ENCODE results near the gene RNASEH2C.
"Not testable (repeated sequence)": the region's sequence is repeated elsewhere in the genome, so short reads cannot be mapped to it uniquely, and the experiment has no call there.

Gene RNASEH2C

DNA sequence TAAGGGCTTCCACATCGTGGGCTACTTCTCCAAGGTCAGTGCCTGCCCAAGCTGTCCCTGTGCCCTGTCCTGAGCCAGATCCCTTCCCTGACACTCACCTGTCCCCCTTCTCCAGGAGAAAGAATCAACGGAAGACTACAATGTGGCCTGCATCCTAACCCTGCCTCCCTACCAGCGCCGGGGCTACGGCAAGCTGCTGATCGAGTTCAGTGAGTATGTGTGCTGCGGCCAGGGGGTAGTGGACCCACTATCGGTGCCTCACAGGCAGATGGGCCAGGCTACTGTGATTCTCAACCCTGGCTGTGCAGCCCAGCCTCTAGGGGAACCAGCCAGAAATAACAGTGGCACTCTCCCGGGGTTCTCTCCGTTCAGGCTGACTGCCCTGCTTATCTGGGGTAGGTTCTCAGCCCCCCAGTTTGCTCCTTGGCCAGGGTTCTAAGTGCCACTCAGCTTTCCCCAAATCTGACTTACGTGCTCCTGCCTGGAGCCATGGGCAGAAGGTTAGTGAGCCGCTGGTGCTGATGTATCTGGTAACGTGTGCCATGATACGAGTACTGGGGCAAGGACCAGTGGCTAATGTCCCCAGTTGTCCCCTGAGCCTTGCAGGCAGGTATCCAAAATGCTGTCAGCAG lies 3.7 kb downstream of the RNASEH2C start:
- no peak for DNase-seq

DNA sequence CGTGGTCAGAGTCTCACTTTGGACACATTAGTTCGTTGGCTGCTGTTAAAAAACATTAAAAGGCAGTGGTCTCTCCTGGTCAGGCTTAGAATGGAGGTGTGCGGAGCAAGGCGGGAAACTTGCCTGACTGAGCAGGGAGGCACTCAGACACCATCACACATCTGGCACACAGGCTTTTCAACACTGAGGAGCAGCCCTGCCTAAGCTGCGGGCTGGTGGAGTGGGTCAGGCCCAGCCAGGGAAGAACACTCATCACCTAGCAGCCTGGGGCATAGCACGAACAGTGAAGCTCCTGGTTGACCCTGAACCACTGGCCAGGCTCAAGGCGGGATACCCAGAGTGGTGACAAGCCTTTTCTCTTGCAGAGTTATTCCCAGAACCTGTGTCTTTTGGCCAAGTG lies 4.3 kb downstream of the RNASEH2C start:
- DNase-seq: no peak

- DNase-seq: no peak
Observed at GRCh38 chr11:65714433-65714832, 6.2 kb downstream of the RNASEH2C start.

DNA sequence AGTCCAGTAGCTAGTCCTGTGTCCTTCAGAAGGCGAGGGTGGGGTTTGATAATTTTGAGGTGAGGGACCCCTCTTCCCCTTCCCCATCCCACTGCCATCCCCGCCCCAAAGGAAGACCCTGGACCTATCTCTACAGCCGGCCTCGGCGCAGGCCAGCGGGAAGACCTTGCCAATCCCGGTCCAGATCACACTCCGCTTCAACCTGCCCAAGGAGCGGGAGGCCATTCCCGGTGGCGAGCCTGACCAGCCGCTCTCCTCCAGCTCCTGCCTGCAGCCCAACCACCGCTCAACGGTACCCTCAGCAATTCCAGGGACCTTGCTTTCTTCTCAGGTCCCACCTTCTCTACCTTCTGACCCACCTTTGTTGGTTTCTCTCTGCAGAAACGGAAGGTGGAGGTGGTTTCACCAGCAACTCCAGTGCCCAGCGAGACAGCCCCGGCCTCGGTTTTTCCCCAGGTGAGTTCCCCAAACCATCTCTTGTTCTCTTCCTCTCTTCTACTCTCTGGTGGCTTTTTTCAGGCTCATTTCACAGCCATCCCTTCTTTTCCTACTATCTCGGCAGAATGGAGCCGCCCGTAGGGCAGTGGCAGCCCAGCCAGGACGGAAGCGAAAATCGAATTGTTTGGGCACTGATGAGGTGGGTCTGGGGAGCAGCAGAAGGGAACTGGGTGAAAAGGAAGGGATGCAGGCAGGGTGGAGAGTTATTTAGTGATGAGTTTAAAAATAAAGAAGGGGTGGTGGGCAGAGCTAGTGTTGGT lies 7.2 kb downstream of the RNASEH2C start:
- no peak for DNase-seq

DNA sequence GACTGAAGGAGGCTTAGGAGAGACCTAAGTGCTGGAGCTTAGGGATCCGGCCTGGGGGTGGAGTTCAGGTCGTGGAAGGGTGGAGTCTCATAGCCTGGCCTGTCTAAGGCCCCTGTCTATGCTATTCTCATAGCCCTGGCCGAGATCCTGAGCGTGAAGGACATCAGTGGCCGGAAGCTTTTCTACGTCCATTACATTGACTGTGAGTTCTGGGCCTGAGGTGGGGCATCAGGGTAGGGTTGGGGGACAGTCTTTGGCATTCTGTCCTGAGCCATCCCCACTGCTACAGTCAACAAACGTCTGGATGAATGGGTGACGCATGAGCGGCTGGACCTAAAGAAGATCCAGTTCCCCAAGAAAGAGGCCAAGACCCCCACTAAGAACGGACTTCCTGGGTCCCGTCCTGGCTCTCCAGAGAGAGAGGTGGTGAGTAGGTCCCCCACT lies 7.9 kb downstream of the RNASEH2C start:
- DNase-seq: no peak

- DNase-seq: peak; percentile 98
Observed at GRCh38 chr11:65711785-65712632, 8.6 kb downstream of the RNASEH2C start, which contains the start of gene KAT5. TSS of gene KAT5 (plus strand) at chr11:65712252. CDS start at chr11:65712268, 16 bp downstream.

DNA sequence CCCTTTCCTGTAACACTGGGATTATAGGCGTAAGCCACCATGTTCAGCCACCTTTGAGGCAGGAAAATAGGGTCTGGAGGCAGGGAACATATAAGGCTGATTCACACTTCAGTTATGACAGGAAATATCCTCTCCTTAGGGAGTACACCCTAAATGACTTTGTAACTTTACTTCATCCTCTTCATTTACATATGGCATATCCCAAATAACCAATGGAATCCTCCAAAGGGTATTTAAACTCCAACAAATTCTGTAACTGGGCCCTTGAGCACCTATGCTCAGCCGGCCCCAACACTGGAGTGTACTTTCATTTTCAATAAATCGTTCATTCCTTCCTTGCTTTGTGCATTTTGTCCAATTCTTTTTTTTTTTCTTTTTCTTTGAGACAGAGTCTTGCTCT lies 10.2 kb downstream of the RNASEH2C start:
- DNase-seq: no peak

DNA sequence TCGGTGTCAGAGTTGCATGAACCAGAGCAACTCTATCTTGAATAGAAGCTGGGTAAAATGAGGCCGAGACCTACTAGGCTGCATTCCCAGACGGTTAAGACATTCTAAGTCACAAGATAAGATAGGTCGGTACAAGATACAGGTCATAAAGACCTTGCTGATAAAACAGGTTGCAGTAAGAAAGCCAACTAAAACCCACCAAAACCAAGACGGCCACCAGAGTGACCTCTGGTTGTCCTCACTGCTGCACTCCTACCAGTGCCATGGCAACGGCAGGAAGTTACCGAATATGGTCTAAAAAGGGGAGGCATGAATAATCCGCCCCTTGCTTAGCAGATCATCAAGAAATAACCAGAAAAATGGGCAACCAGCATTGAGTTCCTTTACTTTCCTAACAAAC lies 10.9 kb downstream of the RNASEH2C start:
- DNase-seq: no peak

GRCh38 chr11:65708451-65708850 lies 12.1 kb downstream of the RNASEH2C start:
- no peak for DNase-seq

DNA sequence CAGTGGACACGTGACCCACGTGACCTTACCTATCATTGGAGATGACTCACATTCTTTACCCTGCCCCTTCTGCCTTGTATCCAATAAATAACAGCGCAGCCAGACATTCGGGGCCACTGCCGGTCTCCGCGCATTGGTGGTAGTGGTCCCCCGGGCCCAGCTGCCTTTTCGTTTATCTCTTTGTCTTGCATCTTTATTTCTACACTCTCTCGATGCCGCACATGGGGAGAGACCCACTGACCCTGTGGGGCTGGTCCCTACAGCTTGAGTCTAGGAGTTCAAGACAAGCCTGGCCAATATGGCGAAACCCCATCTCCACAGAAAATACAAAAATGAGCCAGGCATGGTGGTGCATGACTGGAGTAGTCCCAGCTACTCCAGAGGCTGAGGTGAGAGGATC lies 13.6 kb downstream of the RNASEH2C start:
- DNase-seq: not testable (repeated sequence)

DNA sequence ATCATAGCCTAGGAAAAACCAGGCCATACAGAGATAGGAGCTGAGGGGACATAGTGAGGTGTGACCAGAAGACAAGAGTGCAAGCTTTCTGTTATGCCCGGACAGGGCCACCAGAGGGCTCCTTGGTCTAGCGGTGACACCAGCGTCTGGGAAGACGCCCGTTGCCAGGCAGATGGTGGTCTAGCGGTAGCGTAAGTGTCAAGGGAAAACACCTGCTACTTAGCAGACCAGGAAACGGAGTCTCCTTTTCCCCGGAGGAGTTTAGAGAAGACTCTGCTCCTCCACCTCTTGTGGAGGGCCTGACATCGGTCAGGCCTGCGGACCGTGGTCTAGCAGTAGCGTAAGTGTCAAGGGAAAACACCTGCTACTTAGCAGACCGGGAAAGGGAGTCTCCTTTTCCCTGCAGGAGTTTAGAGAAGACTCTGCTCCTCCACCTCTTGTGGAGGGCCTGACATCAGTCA lies 14.3 kb downstream of the RNASEH2C start:
- peak; percentile 65 for DNase-seq

GRCh38 chr11:65703846-65704245 lies 16.8 kb downstream of the RNASEH2C start:
- DNase-seq: no peak

DNA sequence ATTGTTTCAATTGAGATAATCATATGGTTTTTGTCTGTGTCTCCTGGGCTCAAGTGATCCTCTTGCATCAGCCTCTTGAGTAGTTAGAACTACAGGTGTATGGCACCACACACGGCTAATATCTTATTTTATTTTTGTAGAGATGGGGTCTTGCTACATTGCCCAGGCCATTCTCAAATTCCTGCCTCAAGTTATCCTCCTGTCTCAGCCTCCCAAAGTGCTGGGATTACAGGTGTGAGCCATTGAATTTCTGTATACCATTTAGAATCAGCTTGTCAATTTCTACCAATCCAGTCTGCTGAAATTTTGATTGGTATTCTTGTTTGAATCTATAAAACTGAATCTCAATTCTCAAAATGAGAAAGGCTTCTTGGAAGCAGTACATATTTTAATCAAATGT lies 18.9 kb downstream of the RNASEH2C start:
- no peak for DNase-seq

DNA sequence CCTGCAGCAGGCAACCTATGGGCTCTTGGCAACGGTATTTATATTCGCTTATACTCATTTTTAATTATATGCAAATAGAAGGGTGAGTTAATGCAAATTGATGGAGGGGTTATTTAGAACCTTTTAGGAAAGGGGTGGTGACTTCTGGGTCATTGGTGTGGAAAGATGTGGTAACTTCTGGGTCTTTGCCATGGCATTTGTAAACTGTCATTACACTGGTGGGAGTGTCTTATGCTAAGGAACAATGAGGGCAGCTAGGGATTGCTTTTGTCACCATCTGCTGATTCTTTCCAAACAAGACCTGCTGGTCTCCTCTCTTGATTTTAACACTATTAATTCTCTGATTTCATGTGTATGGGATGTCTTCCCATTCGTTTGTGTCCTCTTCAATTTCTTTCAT lies 20.2 kb downstream of the RNASEH2C start:
- DNase-seq: no peak

DNA sequence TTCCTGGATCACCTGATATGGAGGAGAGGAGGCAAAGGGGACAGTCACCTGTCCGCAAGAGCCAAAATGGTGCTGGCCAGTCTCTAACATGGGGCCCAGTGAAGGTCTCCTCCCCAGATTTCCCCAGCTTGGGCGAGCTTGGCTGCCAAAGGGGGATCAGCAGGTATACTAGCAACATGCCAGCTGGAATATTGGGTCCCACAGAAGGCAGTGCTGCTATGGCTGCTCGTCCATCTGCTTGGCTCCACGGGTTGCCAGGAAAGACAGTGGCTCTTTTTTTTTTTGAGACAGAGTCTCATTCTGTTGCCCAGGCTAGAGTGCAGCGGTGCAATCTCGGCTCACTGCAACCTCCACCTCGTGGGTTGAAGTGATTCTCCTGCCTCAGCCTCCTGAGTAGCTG lies 21.3 kb downstream of the RNASEH2C start:
- DNase-seq: no peak

DNA sequence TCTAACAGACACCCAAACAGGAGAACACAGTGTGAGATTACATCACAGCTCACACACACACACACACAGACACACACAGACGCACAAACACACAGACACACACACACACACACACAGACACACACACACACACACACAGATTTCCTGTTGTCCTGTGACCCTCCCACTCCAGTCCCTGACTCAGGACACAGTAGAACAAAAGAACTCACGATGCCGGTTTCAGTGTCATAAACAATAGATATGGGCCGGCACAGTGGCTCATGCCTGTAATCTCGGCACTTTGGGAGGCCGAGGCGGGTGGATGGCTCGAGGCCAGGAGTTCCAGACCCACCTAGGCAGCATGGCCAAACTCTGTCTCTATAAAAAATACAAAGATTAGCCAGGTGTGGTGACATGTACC lies 22.4 kb downstream of the RNASEH2C start:
- no peak for DNase-seq

DNA sequence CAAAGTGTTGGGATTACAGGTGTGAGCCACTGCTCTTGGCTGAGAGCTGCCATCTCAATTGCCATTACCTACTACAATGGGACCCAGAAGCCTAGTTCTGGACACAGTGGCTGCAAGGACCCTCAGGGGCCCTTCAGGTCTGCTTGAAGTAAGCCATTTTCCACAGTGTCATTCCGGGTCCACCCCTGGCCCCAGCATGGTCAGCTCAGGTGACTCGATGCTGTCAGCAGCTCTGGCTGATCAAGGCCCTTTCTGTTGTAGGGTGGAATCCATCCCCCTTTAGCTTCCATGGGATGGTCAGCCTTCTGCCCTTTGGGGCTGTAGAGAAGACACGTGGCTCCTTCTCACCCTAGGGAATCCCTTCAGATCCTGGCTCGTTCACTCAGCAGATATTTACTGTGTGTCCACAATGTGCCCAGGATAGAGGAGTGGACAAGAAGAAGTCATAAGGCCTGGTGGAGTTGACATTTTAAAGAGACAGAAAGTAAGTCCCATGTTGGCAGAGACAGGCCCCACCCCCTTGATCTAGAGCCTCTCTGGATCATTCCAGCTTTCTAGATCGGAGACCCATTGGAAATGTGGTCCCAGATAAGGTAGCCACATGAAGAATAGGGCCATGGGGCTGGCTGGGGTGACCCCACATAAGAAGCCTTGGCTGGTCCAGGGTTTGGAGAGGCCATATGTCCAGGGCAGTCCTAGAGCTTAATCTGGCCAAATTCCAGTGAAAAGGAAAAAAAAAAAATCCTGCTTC lies 23.6 kb downstream of the RNASEH2C start:
- no peak for DNase-seq

- no peak for DNase-seq
Observed at GRCh38 chr11:65695459-65696241, 24.9 kb downstream of the RNASEH2C start.

GRCh38 chr11:65692367-65692766 lies 28.2 kb downstream of the RNASEH2C start:
- no peak for DNase-seq

DNA sequence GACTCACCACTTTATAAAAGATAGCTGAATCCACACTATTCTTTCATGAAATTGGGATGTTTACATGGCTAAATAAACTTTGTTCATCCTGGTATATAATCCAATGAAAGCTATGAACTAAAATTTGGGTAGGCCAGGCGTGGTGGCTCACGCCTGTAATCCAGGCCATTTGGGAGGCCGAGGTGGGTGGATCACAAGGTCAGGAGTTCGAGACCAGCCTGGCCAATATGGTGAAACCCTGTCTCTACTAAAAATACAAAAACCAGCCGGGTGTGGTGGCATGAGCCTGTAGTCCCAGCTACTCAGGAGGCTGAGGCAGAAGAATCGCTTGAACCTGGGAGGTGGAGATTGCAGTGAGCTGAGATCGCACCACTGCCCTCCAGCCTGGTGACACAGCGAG lies 28.8 kb downstream of the RNASEH2C start:
- DNase-seq: not testable (repeated sequence)

DNA sequence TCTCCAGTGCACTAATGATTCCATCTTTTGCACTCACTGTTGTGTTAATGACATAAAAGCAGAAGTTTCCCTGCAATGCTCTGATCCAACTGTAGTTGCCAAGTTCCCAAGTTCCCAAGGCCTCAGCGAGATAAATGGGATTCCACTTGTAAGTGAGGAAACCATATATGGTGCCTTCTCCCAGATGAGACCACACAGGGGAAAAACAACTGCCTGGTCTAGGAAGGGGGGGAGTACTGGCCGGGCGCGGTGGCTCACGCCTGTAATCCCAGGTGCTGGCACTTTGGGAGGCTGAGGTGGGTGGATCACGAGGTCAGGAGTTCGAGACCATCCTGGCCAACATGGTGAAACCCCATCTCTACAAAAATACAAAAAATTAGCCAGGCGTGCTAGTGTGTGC lies 34.6 kb downstream of the RNASEH2C start:
- no peak for DNase-seq

DNA sequence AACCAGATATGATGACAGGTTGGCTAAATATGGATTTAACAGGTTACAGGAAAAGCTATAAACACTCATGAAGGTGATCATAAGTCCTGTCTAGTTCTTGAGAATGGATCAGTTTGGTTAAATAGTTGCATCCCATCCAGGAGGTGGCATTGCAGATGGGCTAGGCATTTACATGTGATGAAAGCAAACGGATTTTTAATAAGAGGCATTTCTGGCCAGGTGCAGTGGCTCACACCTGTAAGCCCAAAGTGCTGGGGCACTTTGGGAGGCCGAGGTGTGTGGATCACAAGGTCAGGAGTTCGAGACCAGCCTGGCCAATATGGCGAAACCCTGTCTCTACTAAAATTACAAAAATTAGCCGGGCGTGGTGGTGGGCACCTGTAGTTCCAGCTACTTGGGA lies 37.1 kb downstream of the RNASEH2C start:
- not testable (repeated sequence) for DNase-seq

All from effector CD4-positive, alpha-beta T cell (primary cell).